ENCODE data around the gene GPR162.

DNA sequence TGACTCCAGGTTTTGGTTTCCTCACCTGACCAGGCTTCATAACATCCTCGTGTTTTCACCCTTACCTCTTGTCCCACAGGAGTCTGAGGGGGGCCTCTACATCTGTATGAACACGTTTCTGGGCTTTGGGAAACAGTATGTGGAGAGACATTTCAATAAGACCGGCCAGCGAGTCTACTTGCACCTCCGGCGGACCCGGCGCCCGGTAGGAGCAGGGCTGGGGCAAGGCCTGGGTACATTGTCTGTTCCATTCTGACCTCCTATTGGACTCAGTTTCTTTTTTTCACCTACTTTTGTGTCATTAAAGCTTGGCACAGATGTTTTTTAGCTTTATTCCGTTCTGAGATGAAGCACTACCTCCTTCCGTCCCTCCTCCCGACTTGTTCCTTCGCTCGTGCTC, 33.7 kb downstream of the GPR162 start:
- TF ChIP-seq POLR2A (IDR thresholded peaks at IDR 0.05; ENCODE audit: low read length) = no peak
- TF ChIP-seq, protein P1, sequence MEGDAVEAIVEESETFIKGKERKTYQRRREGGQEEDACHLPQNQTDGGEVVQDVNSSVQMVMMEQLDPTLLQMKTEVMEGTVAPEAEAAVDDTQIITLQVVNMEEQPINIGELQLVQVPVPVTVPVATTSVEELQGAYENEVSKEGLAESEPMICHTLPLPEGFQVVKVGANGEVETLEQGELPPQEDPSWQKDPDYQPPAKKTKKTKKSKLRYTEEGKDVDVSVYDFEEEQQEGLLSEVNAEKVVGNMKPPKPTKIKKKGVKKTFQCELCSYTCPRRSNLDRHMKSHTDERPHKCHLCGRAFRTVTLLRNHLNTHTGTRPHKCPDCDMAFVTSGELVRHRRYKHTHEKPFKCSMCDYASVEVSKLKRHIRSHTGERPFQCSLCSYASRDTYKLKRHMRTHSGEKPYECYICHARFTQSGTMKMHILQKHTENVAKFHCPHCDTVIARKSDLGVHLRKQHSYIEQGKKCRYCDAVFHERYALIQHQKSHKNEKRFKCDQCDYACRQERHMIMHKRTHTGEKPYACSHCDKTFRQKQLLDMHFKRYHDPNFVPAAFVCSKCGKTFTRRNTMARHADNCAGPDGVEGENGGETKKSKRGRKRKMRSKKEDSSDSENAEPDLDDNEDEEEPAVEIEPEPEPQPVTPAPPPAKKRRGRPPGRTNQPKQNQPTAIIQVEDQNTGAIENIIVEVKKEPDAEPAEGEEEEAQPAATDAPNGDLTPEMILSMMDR (IDR thresholded peaks at IDR 0.05) = no peak
- no peak for TF ChIP-seq RAD21 (conservative IDR thresholded peaks at IDR 0.05 in 1 of 2, IDR thresholded peaks at IDR 0.05 in 1 of 2)
- TF ChIP-seq CHD2 (IDR thresholded peaks at IDR 0.05; ENCODE audit: low read length, partially characterized antibody) = no peak
